ENCODE measurements around the gene XXYLT1.

DNA sequence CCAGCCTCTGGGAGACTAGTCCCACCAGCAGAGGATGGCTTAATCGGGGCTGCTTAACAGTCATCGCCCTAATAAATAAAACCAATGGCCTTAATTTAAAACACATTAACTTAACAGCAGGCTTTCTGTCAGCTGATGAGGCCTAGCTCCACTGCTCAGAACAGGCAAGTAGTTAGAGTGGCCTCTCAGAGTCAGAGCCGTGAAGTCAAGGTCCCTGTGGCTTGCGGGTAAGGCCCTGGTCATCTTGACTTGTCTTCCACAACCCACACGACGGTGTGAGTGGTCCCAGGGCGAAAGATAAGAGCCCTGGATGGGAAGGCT is 11.8 kb downstream of the XXYLT1 start:
- TF ChIP-seq MZF1 (tag by site-specific recombination; IDR thresholded peaks at IDR 0.05; ENCODE audit: borderline replicate concordance) (no peak), SALL2 (tag by site-specific recombination; IDR thresholded peaks at IDR 0.05; ENCODE audit: borderline replicate concordance) (no peak), ZNF274 (IDR thresholded peaks at IDR 0.05; ENCODE audit: low read length) (no peak), ZNF274 (tag by site-specific recombination; IDR thresholded peaks at IDR 0.05; ENCODE audit: borderline replicate concordance) (no peak), CTCF (tag by site-specific recombination; IDR thresholded peaks at IDR 0.05) (no peak), RBAK (tag by site-specific recombination; IDR thresholded peaks at IDR 0.05) (no peak)

Measured in HEK293 (cell line).